Stomach (tissue), 4 donors: Measurements from ENCODE around the gene SGF29.

Experiments
- CTCF ChIP-seq, 7 experiments: fragments of 450-650 bp in 4 of 7; fragments of 200-600 bp in 3 of 7; sonication (generic) in 3 of 7; IDR thresholded peaks; one replicate each; pipeline ENCODE4 v1.5.1; 2016 to 2019; ENCODE audit warnings: antibody characterized with exemption in 7 of 7, control low read depth in 2 of 7, mild to moderate bottlenecking in 1 of 7
- POLR2A ChIP-seq, 4 donors: fragments of 450-650 bp; IDR thresholded peaks; one replicate each; pipeline ENCODE4 v1.6.1; 2016; ENCODE audit warnings: antibody characterized with exemption in 4 of 4, control low read depth in 2 of 4, mild to moderate bottlenecking in 1 of 4, moderate library complexity in 1 of 4
- POLR2AphosphoS5 ChIP-seq, 3 donors: sonication (generic); formaldehyde crosslinking; IDR thresholded peaks; one replicate each; pipeline ENCODE4 v1.6.1; 2016; ENCODE audit warnings: antibody characterized with exemption in 3 of 3

DNA sequence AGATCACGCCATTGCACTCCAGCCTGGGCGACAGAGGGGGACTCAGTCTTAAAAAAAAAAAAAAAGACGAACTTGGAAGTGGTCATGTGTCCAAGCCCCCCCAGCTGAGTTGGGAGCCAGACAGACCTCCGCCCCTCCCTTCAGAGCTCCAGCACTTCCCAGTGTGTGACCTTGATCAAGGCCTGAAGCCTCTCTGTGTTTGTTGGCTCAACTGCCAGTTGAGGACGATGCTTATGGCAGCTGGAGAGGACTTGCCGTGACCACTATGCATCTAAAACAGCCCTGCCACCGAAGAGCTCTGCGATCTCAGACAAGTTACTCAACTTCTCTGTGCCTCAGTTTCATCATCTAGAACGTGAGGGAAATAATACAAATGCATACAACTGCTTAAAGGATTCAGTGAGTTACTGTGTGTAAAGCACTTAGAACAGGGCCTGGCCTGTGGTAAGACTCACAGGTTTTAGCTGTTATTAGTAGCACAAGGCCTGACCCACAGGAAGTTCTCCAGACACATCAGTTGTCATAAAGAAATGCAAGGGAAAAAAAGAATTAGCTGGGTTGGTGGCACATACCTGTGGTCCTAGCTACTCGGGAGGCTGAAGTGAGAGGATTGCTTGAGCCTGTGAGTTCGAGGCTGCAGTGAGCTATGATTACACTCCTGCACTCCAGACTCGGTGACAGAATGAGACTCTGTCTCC lies 40.1 kb upstream of the SGF29 start:
- TF ChIP-seq CTCF (IDR thresholded peaks at IDR 0.05) = no peak
- no peak for TF ChIP-seq POLR2AphosphoS5 (IDR thresholded peaks at IDR 0.05)
- TF ChIP-seq POLR2A (IDR thresholded peaks at IDR 0.05) = no peak
